GM18520 (cell line): ENCODE results near the gene ABL2.
"Not testable (repeated sequence)": the region's sequence is repeated elsewhere in the genome, so short reads cannot be mapped to it uniquely, and the experiment has no call there.

ENCODE experiments used
- ATAC-seq: cut with Tn5 transposase; IDR thresholded peaks from one replicate; pipeline ENCODE4 v1.9.1; 2021; ENCODE audit not compliant: unreplicated experiment

The ABL2 gene

GRCh38 chr1:179175011-179175841, 54.3 kb downstream of the ABL2 start:
- ATAC-seq = no peak

GRCh38 chr1:179170468-179170770, 59.1 kb downstream of the ABL2 start:
- ATAC-seq = not testable (repeated sequence)

DNA sequence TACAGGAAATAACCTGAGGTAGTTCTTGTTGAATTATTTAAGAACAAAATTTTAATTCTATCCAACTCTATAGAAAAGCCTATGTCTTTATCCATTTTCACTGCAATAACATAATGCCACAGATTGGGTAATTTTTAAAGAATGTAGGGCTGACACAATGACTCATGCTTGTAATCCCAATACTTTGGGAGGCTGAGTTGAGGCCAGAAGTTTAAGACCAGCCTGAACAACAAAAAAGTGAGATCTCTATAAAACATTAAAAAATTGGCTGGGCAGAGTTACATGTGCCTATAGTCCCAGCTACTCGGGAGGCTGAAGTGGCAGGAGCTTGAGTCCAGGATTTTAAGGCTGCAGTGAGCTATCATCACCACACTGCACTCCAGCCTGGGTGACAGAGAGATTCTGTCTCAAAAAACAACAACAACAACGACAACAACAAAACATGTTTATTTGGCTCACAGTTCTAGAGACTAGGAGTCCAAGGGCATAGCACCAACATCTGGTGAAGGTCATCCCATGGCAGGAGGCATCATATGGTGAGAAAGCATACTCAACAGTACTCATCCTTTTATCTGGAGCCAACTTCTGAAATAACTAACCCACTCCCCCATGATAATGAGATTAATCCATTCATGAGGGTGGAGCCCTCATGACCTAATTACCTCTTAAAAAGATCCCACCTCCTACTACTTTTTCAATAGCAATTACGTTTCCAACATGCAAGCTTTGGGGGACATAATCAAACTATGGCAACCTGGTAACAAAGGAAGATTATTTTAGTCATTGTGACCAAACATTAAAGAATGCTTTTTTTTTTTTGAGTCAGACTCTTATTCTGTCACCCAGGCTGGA, 59.6 kb downstream of the ABL2 start:
- ATAC-seq = no peak

DNA sequence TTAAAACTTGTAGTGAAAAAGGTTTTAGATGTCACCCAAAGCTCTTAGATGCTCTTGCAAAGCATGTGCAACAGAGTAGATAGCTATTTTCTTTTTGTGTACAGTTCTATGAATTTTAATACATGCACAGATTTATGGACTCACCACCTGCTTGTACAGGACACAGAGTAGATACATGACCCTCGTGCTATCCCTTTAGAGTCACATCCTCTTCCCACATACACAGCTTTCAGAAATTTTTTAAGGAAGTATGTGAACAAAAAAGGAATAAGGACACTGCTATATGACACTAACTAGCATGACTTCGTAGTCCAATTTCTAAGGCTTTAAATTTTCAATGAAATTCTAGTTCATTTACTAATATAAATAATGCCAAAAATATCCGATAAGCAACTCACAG, 60.9 kb downstream of the ABL2 start:
- ATAC-seq = no peak

- no peak for ATAC-seq
These were observed 61.5 kb downstream of the ABL2 start for GRCh38 chr1:179167955-179168354.

DNA sequence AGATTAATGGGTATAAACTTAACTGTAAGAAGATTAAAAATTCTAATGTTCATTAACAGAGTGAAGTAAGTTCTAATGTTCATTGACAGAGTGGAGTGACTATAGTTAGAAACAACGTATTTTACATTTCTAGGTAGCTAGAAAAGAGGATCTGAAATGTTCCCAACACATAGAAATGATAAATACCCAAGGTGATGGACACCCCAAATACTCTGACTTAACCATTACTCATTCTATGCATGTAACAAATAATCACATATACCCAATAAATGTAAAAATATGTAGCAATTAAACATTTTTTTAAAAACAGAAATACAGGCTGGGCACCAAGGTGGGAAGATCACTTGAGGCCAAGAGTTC, 62.1 kb downstream of the ABL2 start:
- ATAC-seq = no peak

GRCh38 chr1:179166663-179167417, 62.6 kb downstream of the ABL2 start:
- ATAC-seq = no peak

DNA sequence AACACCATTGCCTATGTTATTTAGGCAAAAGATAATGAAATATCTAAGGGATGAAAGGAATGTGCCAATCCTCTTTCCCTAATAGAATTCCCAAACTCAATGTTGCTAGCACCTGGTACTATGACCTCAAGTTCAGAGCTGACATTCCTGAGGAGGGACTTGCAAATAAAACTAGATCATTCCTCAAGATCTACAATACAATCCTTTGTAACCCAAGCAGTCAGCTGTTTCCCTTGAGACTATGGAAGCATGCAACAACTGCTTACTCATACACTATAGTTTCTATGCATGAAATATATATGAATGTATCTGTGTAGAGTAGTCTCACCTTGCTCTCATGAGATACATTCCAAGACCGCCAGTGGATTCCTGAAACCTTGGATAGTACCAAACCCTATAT, 65.0 kb downstream of the ABL2 start:
- no peak for ATAC-seq

DNA sequence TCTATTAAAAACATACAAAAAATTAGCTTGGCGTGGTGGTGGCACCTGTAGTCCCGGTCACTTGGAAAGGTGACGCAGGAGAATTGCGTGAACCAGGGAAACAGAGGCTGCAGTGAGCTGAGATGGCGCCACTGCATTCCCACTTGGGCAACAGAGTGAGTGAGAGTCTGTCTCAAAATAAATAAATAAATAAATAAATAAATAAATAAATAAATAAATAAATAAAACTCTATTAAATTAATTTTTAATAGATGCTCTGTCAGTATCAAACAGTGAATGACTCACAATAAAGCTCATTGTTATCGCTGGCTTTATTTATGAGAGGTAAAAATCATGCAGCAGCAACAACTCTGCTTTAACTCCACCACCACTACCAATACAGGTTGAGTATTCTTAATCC, 72.8 kb downstream of the ABL2 start:
- no peak for ATAC-seq

GRCh38 chr1:179156026-179156425, 73.5 kb downstream of the ABL2 start:
- no peak for ATAC-seq

DNA sequence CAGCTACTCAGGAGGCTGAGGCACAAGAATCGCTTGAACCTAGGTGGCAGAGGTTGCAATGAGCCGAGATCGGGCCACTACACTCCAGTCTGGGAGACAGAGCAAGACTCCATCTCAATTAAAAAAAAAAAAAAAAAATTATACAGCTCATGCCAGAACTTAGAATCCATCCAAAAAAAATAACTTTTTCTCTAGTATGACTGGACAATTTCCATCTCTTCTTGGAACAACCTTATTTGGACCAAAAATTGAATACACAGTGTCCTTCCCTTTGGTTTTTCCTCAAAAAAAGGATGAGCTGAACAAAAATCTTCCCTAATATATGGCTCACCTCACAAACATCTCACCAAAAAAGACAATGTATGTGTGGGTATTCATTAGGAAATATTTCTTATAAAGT, 73.9 kb downstream of the ABL2 start:
- ATAC-seq = no peak

DNA sequence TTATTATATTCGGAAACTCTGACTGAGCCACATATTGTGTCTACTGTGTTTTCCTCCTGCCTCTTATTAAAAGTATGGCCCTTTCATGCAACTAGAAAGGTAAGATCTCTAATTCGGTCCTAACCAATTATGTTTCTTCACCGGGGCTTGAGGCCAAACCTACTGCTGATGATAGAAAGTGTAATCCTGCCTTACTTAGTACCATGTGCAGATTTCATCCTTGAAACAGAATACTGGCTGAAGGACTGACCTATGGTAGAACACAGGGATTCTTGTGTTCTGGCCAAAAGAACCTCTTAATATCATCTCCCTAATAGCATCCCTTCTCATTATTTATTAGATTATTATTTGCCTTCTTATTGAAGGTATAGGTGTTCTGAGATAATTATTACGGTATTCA, 75.0 kb downstream of the ABL2 start:
- ATAC-seq = no peak

DNA sequence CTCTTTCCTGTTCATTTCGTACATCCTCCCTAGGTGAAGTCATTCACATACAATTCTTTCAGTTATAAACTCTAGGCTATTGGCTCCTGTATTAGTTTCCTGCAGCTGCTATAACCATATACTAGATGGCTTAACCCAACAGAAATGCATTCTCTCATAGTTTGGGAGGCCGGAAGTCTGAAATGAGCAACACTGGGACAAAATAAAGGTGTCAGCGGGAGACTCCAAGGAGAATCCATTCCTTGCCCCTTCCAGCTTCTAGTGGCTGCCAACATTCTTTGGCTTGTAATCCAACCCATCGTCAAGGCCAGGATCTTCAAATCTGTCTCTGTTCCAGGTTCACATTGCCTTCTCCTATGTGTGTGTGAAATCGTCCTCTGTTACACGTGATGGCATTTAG, 76.3 kb downstream of the ABL2 start:
- ATAC-seq = no peak

DNA sequence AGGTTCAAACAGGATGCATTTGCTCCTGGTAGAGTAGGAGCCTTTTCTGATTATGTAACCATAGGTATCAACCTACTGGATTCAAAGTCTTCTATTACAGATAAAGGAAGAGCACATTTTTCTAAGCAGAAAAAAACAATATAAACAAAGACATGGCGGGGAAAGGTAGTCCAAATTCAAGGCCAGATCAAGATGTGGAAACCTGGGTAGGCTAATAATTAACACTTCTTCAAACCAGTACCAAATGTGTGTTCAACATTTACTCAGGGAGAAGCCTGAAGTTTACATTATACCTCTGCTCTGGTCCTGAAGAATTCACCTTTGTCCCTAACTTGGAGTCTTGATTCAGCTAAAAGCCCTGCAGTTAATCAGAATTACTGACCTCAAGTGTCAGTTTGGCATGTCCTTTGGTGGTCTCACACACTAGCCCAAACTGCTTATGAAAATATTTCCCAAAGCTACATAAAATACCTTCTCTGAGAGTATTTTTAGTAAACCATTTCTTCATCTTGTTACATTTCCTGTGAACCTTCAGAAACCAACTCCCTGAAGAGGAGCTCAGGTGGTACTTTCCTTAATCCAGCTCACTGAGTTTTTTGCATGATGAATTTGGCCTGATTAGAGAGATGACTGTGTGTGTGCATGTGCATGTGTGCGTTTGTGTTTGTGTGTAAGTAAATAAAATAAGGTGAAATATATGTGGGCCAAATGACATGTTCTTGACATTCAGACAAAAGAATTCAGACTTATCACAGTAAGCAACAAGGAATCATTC, 77.4 kb downstream of the ABL2 start:
- ATAC-seq = no peak

DNA sequence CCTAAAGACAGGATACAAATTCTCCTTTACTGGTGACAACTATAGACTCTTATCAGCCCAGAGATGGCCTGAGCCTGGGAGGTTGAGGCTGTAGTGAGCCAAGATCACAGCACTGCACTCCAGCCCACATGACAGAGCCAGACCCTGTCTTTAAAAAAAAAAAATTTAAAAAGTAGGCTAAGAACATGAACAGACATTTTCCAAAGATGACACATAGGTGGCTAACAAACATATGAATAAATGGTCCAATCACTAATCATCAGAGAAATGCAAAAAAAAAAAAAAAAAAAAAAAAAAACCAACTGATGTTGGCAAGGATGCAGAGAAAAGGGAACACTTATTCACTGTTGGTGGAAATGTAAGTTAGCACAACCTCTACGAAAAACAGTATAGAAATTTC, 82.6 kb downstream of the ABL2 start:
- ATAC-seq = no peak

- no peak for ATAC-seq
These were observed 83.0 kb downstream of the ABL2 start for GRCh38 chr1:179146476-179146875.

DNA sequence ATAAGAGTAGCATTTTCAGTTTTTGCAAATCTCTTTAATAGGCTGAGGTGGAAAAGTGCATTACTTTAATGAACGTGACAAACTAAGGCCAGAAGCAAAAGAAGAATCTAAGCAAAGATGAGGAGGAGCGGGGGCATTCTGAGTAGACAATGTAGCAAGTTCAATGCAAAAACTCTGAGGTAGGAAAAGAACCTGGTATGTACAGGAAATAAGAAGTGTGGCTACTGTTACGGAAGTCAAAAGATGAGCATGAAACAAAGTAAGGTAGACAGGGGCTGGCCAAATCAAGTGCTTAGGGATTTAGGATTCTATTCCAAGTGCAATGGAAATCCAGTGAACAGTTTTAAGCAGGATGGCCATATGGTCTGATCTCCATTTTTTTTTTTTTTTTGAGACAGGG, 84.0 kb downstream of the ABL2 start:
- ATAC-seq = no peak

GRCh38 chr1:179144626-179145025, 84.9 kb downstream of the ABL2 start:
- no peak for ATAC-seq

GRCh38 chr1:179143322-179143721, 86.2 kb downstream of the ABL2 start:
- no peak for ATAC-seq

DNA sequence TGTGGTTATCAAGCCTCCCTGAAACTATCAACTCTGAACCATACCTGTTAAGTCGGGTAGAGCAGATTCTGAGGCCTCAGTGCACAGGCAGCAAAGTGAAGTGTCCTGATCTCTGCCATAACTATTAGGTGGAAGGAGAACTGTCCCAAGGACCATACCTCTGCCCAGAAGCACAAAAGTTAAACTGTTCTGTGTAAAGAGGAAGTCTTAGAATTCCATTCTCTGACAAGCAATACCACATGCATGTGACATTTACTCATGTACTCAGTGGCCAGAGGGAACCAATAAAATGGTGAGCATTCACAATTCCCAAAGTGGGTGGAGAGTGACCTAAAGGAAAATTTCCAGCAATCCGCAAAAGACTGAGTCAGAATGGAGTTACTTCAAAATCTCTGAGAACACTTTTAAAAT, 86.6 kb downstream of the ABL2 start:
- no peak for ATAC-seq
